Measurements from ENCODE around the gene SPTLC3.

- no peak for TF ChIP-seq EZH2phosphoT487 (IDR thresholded peaks at IDR 0.05; ENCODE audit: low read depth, severe bottlenecking, unreplicated experiment)
- no peak for TF ChIP-seq CTCF (IDR thresholded peaks at IDR 0.05; ENCODE audit: poor library complexity)
- no peak for TF ChIP-seq EZH2 (IDR thresholded peaks at IDR 0.05; ENCODE audit: borderline replicate concordance)
These were observed 73.6 kb downstream of the SPTLC3 start for GRCh38 chr20:13082378-13082777.
